Erythroblast (primary cell): ENCODE measurements around the gene FBXO28.

Experiments used
- GATA1 ChIP-seq: IDR thresholded peaks from 2 replicates; pipeline ENCODE4 v1.6.1; 2011; ENCODE audit warnings: low read depth, mild to moderate bottlenecking, control low read depth, low read length, moderate library complexity
- POLR2A ChIP-seq: IDR thresholded peaks from 2 replicates; pipeline ENCODE4 v1.6.1; 2011; ENCODE audit warnings: mild to moderate bottlenecking, low read length

- TF ChIP-seq POLR2A (no peak), GATA1 (no peak)
Observed at GRCh38 chr1:224149709-224150108, 35.8 kb downstream of the FBXO28 start.
